GM19397 (cell line): ENCODE data around the gene GPHA2.
A peak's percentile ranks its signal among the peaks of the same experiment; 100 is the strongest.

Source experiments
- ATAC-seq: cut with Tn5 transposase; IDR thresholded peaks from one replicate; pipeline ENCODE4 v1.9.1; 2021; ENCODE audit warnings: mild to moderate bottlenecking, moderate library complexity; ENCODE audit not compliant: unreplicated experiment

Gene GPHA2

GRCh38 chr11:64911689-64912088, 24.0 kb downstream of the GPHA2 start:
- no peak for ATAC-seq

GRCh38 chr11:64911142-64911541, 24.6 kb downstream of the GPHA2 start:
- no peak for ATAC-seq

- ATAC-seq, result no peak
Measured at GRCh38 chr11:64910451-64911093, 25.1 kb downstream of the GPHA2 start.

- no peak for ATAC-seq
Measured at GRCh38 chr11:64909653-64910343, 25.9 kb downstream of the GPHA2 start.

GRCh38 chr11:64908766-64909165, 26.9 kb downstream of the GPHA2 start:
- no peak for ATAC-seq

- ATAC-seq, result no peak
Measured at GRCh38 chr11:64906314-64906635, 29.4 kb downstream of the GPHA2 start.

GRCh38 chr11:64905516-64906313, 30.0 kb downstream of the GPHA2 start:
- ATAC-seq, result no peak

GRCh38 chr11:64903291-64903833, 32.3 kb downstream of the GPHA2 start:
- ATAC-seq, result no peak

GRCh38 chr11:64902102-64902900, 33.4 kb downstream of the GPHA2 start:
- no peak for ATAC-seq

- no peak for ATAC-seq
Measured at GRCh38 chr11:64900774-64901173, 34.9 kb downstream of the GPHA2 start.

GRCh38 chr11:64900263-64900678, 35.4 kb downstream of the GPHA2 start:
- ATAC-seq, result no peak

- no peak for ATAC-seq
Measured at GRCh38 chr11:64898541-64898940, 37.2 kb downstream of the GPHA2 start.

GRCh38 chr11:64898076-64898445, 37.6 kb downstream of the GPHA2 start:
- no peak for ATAC-seq

- no peak for ATAC-seq
Measured at GRCh38 chr11:64897381-64898075, 38.2 kb downstream of the GPHA2 start.

GRCh38 chr11:64896448-64897022, 39.2 kb downstream of the GPHA2 start:
- ATAC-seq, result no peak

GRCh38 chr11:64894812-64895452, 40.8 kb downstream of the GPHA2 start:
- ATAC-seq, result no peak

GRCh38 chr11:64894070-64894811, 41.5 kb downstream of the GPHA2 start:
- ATAC-seq, result peak; percentile 57

- no peak for ATAC-seq
Measured at GRCh38 chr11:64893194-64894069, 42.3 kb downstream of the GPHA2 start.
